HFFc6 (cell line): ENCODE measurements around the gene NPW. TPM values are rescaled to one million over a fixed set of nuclear protein-coding genes. Genes with fewer than 3 reads are reported as not detected.

Experiments
- DNase-seq: peaks from one replicate; pipeline ENCODE4 v3.0.0-alpha.2; 2018
- H3K27ac Mint-ChIP-seq: 2 replicates; pipeline ENCODE4 v1.8.0; 2020; ENCODE audit warnings: mild to moderate bottlenecking, mixed read lengths
- H3K27me3 Mint-ChIP-seq: 2 replicates; pipeline ENCODE4 v1.8.0; 2021; ENCODE audit warnings: mild to moderate bottlenecking, moderate library complexity, mixed read lengths; ENCODE audit not compliant: insufficient read depth
- H3K36me3 Mint-ChIP-seq: 2 replicates; pipeline ENCODE4 v1.8.0; 2021; ENCODE audit warnings: low read depth, mixed read lengths
- H3K4me1 Mint-ChIP-seq: 2 replicates; pipeline ENCODE4 v1.8.0; 2020; ENCODE audit warnings: low read depth, mixed read lengths
- H3K4me3 Mint-ChIP-seq: 2 replicates; pipeline ENCODE4 v1.8.0; 2020; ENCODE audit warnings: mild to moderate bottlenecking, moderate library complexity, mixed read lengths
- H3K9me3 Mint-ChIP-seq: 2 replicates; pipeline ENCODE4 v1.8.0; 2020; ENCODE audit warnings: mild to moderate bottlenecking, mixed read lengths
- total RNA-seq, 6 experiments: library from RNA; stranded (reverse); fragmentation: NEBNext Ultra II Directional; extraction: Animal tissue kit (Norgen Biotek cat#: 25700); gene quantifications; 2 replicates in 1 of 6; 3 replicates in 5 of 6; pipeline ENCODE4 v1.2.3, GENCODE V29; 2021
- TF ChIP-seq, protein P1 (sequence below): fragments of 200-600 bp; sonication (generic); IDR thresholded peaks from 2 replicates; pipeline ENCODE4 v1.5.0; 2021; ENCODE audit warnings: antibody characterized with exemption, mild to moderate bottlenecking

NPW gene
- total RNA-seq, 6 experiments from 2014 or later: 0.57 to 2.1 (median 1.4) TPM

DNA sequence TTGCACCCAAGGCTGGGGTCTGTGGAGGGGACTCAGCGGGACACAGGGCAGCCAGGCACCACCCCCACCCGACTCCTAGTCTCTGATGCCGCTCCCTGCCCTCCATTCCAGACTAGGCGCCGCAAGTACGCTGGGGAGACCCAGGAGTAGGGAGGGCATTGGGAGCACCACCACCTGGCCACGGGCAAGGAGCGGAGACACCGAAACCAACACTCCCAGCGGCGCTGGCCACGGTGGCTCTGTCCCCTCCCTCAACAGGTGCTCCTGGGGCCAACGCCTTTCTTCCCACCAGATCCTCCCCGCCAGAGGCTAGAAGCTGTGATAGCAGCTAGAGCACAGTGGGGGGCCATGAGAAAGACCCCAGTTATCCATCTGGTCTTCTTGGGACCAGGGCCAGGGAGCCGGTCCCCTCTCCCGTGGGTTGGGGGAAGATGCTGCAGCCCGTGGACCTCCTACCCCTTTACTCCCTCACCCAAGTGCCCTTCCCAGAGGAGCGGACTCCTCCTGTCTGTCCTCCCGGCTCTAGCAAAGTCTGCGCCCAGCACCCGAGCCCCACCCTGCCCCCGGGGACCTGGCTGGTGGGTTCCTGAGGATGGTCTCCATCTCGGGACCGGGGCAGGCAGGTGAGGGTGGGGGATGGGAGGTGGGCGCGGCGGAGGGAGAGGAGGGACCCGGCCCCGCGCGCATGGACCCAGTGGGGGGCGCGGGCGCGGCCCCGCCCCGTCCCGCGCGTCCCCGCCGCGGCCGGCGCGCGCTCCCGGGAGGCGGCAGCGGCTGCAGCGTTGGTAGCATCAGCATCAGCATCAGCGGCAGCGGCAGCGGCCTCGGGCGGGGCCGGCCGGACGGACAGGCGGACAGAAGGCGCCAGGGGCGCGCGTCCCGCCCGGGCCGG is 30.1 kb upstream of the NPW start, which contains the start of gene SYNGR3:
TSS of gene SYNGR3 (plus strand) at position 762 of the 892 bp plus-strand sequence. CDS start 133 bp downstream, outside the sequence.
- peaks cover 13% of the 10 kb centered on the region for H3K27me3 Mint-ChIP-seq
- no peak within 1 kb of the TSS for H3K27ac Mint-ChIP-seq
- TF ChIP-seq, protein P1, sequence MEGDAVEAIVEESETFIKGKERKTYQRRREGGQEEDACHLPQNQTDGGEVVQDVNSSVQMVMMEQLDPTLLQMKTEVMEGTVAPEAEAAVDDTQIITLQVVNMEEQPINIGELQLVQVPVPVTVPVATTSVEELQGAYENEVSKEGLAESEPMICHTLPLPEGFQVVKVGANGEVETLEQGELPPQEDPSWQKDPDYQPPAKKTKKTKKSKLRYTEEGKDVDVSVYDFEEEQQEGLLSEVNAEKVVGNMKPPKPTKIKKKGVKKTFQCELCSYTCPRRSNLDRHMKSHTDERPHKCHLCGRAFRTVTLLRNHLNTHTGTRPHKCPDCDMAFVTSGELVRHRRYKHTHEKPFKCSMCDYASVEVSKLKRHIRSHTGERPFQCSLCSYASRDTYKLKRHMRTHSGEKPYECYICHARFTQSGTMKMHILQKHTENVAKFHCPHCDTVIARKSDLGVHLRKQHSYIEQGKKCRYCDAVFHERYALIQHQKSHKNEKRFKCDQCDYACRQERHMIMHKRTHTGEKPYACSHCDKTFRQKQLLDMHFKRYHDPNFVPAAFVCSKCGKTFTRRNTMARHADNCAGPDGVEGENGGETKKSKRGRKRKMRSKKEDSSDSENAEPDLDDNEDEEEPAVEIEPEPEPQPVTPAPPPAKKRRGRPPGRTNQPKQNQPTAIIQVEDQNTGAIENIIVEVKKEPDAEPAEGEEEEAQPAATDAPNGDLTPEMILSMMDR: no peak
- H3K4me1 Mint-ChIP-seq: peaks cover 10% of the 10 kb centered on the region
- 0 out of 2 replicates have a peak, but pooled peaks cover 5% of the 10 kb centered on the region for H3K36me3 Mint-ChIP-seq
- H3K4me3 Mint-ChIP-seq: no peak within 1 kb of the TSS; the same call in 1 of the 2 replicates
- H3K9me3 Mint-ChIP-seq: no peaks in the 10 kb centered on the region
- DNase-seq: no peak

DNA sequence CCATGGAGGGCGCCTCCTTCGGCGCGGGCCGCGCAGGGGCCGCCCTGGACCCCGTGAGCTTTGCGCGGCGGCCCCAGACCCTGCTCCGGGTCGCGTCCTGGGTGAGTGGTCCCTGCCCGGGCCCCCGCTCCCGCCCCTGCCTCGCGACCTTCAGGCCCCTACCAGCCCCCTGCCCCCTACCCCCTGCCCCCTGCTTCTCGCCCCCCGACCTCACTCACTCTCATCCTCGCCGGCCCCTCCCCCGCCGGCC is 29.6 kb upstream of the NPW start:
- TF ChIP-seq, protein P1: no peak
- no peak for DNase-seq
- H3K27me3 Mint-ChIP-seq: peaks cover 10% of the 10 kb centered on the region; the same call in 1 of the 2 replicates
- H3K36me3 Mint-ChIP-seq: 0 out of 2 replicates have a peak, but pooled peaks cover 5% of the 10 kb centered on the region
- H3K27ac Mint-ChIP-seq: no peak overlapping the region
- H3K9me3 Mint-ChIP-seq: no peaks in the 10 kb centered on the region
- no peak overlapping the region for H3K4me3 Mint-ChIP-seq
- peaks cover 4% of the 10 kb centered on the region for H3K4me1 Mint-ChIP-seq

DNA sequence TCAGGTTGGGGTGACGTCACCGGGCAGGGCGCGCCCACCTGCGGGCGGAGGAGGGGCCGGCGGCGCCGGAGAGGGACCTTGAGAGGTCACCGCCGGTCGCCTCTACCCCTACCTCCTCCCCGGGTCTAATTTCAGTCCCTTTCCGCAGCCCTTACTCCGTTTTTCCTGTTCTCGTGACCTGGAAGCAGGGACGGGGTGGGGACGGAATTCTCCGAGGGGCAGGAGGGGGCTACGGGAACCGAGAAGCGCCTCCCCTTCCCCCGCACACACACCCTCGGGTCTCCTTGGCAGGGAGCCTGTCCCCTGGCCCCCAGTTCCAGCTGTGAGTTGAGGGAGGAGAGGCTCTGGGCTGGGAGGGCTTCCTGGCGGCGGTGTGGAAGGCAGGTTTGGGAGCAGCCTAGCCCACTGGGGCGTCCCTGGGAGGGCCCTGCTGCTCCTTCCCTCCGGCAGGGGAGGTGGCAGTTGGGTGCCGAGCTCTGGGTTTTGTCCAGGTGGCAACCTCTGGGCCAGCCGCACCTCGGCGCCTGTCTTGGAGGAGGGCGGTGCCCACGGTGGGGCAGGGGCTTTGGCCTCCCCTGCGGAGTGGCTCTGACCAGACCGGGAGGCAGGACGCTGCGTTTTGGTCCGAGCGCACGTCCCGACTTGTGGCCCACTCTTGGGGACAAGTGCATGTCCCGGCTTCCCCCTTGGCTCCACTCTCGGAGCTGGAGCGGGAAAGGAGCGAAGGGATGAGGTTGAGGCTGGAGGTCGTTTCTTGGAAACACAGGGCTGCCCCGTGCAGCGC is 29.0 kb upstream of the NPW start:
- Mint-ChIP-seq H3K4me3 (no peak overlapping the region), H3K9me3 (no peaks in the 10 kb centered on the region), H3K27me3 (peaks cover 10% of the 10 kb centered on the region; the same call in 1 of the 2 replicates), H3K27ac (no peak overlapping the region), H3K4me1 (no peaks in the 10 kb centered on the region), H3K36me3 (peaks cover 9% of the 10 kb centered on the region; the same call in 1 of the 2 replicates)
- TF ChIP-seq, protein P1: no peak
- DNase-seq: no peak

DNA sequence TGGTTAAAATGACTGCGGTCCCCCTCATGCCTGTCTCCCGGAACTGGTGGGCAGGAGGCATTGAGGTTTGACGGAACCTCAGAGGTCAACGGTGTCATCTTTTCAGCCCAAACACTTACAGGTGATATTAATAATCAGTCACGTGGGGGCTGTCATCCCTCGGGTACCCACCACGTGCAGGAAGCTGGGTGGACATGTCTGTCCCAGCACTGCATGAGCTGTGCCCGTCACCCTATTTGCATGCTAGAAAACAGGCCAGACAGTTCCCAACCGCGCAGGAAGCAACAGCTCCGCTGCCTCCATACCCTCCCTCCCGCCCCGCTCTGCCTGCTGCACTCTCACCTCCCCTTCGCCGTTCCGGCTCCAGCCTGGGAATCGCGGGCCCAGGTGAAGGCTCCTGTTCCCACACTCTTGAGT is 28.4 kb upstream of the NPW start:
- Mint-ChIP-seq H3K4me3 (no peak overlapping the region), H3K9me3 (no peaks in the 10 kb centered on the region), H3K27ac (no peak overlapping the region), H3K4me1 (no peaks in the 10 kb centered on the region), H3K27me3 (peaks cover 10% of the 10 kb centered on the region; the same call in 1 of the 2 replicates), H3K36me3 (peaks cover 10% of the 10 kb centered on the region; the same call in 1 of the 2 replicates)
- DNase-seq: no peak
- TF ChIP-seq, protein P1: no peak

DNA sequence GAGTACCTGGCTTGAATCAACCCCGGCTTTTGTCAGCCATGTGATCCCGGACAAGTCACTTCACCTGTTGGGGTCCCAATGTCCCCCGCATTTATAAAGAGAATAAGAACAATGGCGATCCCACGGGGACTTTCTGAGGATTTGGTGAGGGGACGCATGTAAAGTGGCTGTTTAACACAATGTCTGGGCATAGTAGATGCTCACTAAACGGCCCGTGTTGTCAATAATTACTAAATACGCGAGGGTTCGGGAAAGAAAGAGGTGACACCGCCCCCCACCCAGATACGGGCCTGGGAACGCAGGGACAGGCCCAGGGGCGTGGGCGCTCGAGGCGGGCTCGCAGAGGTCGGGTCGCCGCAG is 28.0 kb upstream of the NPW start:
- DNase-seq: no peak
- no peaks in the 10 kb centered on the region for H3K9me3 Mint-ChIP-seq
- H3K4me3 Mint-ChIP-seq: no peak overlapping the region
- TF ChIP-seq, protein P1: no peak
- no peaks in the 10 kb centered on the region for H3K4me1 Mint-ChIP-seq
- H3K36me3 Mint-ChIP-seq: peaks cover 7% of the 10 kb centered on the region; the same call in 1 of the 2 replicates
- peaks cover 10% of the 10 kb centered on the region; the same call in 1 of the 2 replicates for H3K27me3 Mint-ChIP-seq
- no peak overlapping the region for H3K27ac Mint-ChIP-seq
